ENCODE measurements around the gene MBLAC1.

DNA sequence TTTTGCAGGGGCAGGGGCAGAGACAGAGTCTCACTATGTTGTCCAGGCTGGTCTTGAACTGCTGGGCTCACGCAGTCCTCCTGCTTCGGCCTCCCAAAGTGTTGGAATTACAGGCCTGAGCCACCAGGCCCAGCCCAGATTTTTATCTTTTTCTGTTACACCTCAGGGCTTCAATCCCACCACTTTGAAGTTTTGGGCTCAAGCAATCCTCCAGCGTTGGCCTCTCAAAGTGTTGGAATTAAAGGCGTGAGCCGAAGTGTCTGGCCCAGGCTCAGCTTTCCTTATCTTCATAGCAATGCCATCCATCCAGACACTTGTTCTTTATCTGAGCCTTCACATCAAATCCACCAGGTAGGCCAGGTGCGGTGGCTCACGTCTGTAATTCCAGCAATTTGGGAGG, 11.7 kb upstream of the MBLAC1 start:
- TF ChIP-seq, protein P1, sequence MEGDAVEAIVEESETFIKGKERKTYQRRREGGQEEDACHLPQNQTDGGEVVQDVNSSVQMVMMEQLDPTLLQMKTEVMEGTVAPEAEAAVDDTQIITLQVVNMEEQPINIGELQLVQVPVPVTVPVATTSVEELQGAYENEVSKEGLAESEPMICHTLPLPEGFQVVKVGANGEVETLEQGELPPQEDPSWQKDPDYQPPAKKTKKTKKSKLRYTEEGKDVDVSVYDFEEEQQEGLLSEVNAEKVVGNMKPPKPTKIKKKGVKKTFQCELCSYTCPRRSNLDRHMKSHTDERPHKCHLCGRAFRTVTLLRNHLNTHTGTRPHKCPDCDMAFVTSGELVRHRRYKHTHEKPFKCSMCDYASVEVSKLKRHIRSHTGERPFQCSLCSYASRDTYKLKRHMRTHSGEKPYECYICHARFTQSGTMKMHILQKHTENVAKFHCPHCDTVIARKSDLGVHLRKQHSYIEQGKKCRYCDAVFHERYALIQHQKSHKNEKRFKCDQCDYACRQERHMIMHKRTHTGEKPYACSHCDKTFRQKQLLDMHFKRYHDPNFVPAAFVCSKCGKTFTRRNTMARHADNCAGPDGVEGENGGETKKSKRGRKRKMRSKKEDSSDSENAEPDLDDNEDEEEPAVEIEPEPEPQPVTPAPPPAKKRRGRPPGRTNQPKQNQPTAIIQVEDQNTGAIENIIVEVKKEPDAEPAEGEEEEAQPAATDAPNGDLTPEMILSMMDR (IDR thresholded peaks at IDR 0.05; ENCODE audit: borderline replicate concordance, extremely low read depth, low read length, poor library complexity, severe bottlenecking) = no peak
- no peak for TF ChIP-seq EZH2 (IDR thresholded peaks at IDR 0.05; ENCODE audit: borderline replicate concordance, low read depth, low read length, severe bottlenecking)

All from DND-41 (cell line).